ENCODE data around the gene TTC38.

The TTC38 gene

DNA sequence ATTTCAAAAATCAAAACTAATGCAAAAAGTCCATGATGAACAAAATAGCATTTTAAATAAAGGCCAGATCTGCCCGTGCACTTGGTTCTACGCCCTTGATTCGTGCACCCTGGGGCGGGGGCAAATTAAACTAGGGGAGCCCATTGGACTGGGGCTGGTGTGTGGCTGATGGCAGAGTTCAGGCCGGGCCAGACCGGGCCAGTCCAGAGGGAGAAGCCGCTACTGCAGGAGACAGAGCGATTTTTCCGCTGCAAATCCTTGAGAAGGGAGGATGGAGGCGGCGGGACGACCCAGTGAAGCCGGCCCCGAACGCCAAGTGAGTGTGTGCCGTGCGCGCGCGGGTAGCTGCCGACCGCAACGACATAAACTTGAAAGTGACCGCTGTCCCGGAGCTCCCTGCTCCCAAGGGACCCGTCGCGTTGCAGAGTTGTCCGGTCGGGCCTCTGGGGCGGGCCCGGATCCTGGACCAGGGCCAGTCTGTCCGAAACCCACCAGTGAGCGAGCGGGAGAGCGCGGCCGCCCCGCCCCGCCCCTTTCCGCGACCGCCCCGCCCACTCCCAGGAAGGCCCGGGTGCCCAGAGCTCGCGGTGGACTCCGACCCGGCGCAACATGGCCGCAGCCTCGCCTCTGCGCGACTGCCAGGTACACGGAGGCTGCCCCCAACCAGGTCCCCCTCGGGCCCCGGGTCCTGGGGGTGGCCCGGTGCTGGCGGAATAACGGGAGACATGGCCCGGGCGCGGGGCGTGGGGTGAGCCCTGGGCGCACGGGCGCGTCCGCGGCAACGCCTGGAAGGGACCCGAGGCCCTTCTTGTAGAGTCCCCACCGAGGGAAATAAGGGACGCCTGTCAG is at the start of gene TTC38:
TSS of gene TTC38 (plus strand) at position 578 of the 849 bp plus-strand sequence. CDS start at position 610, 32 bp downstream.
- peak; percentile 85 for DNase-seq (ENCODE audit: low spot score)

DNA sequence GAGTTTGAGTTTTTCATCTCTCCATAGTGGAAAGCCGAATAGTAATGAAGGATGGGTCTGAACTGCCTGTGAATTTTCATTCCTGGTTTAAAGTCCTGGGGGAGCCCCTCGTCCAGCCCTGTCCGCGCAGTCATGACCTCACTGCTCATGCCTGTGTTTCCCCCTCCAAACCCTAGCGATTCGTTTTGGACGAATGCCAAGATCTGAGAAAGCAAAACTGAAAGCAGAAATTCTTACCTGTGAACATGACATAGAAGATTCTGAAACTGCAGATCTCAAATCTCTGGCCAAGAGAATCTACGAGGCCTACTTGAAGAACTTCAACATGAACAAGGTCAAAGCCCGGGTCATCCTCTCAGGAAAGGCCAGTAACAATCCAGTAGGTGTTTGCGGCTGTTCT is 48.2 kb upstream of the TTC38 start:
- DNase-seq (ENCODE audit: low spot score) = no peak

DNA sequence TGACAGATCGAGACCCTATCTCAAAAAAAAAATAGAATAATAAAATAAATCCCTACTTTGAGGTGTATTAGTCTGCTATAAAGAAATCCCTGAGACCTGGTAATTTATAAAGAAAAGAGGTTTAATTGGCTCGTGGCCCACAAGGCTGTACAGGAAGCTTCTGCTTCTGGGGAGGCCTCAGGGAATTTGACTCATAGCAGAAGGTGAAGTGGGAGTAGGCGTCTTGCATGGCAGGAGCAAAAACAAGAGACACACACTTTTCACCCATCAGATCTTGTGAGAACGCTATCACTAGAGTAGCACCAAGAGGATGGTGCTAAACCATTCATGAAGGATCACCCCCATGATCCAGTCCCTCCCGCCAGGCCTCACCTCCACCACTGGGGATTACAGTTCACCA is 46.9 kb upstream of the TTC38 start:
- no peak for DNase-seq (ENCODE audit: low spot score)

DNA sequence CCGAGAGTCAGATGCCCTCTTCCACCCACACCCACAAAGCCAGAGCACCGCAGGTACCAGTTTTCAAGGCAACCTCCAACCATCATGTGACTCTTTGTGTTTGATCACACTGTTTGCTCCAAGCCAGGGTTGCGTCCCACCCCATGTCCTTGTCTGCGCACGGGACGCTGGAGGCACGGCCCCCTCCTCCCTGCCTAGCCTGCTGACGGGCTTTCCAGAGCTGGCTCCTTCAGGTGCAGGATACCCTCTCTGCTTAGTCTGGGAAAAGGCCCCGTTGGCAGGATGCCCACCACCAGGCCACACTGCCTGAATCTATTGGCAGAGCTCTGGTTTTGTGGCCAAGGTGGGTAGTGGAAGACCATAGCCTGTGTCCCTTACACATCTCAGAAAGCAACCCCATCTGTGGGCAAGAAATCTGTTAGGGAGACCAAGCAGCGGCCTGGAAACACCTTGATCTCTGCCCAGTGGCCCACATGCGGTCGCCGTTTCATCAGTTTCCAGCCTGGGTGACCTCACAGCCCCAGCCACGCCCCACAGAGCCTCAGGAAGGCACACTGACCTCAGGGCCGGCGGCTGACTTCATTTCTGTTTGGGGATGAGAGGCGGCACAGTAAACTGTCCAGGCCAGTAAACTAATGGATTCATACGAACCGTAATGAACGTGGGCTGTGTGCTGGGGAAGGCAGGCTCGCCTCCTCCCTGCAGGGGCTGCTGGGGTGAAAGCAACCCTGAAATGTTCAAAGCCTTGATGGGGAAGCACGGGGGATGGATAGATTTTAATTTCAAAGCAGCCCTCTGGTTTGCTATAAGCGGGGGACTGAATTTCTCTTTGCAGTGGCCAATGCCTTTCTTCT is 43.5 kb upstream of the TTC38 start:
- no peak for DNase-seq (ENCODE audit: low spot score)

DNA sequence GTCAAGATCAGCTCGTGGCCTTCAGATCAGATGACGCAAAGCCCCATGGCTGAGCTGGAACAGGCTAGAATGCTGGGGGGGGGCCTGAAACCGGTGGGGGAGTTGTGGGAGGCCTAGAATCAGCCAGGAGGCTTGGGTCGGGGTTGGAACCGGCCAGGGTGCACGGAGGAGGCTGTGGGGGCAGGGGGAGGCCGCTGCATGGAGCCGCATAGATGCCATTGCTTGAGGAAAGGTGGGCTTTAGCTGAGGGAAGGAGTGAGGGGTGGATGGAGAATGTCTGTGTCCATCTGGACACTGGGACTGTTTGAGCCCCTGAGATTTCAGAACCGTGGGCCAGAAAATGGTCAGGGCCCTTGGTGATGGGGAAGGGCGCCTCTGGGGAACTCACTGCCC is 42.9 kb upstream of the TTC38 start:
- no peak for DNase-seq (ENCODE audit: low spot score)

DNA sequence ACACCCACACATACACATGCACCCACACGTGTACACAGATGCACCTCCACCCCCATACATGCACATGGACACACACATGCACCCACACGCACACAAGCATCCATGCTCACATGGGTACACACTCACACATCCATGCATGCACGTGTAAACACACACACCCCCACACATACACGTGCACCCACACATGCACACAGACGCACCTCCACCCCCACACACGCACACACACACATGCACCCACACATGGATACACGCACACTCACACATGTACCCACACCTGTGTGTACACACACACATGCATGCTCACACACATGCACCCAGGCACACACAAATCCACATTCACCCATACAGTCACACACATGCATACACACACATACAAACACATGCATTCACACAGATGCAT is 42.2 kb upstream of the TTC38 start:
- DNase-seq (ENCODE audit: low spot score) = no peak

DNA sequence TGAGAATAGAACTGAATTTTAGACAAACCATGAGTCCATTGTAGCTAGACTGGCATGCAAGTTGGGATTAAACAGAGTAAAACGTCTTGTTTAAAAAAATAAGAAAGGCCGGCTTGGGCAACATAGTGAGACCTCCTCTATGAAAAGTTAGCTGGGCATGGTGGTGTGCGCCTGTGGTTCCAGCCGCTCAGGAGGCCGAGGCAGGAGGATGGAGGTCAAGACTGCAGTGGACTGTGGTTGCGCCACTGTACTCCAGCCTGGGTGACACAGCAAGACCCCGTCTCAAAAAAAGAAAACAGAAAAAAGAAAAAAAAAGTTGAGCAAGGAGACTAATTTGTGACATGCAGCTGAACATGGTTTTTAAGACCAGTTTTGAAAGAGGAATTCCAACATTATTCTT is 41.2 kb upstream of the TTC38 start:
- no peak for DNase-seq (ENCODE audit: low spot score)

DNA sequence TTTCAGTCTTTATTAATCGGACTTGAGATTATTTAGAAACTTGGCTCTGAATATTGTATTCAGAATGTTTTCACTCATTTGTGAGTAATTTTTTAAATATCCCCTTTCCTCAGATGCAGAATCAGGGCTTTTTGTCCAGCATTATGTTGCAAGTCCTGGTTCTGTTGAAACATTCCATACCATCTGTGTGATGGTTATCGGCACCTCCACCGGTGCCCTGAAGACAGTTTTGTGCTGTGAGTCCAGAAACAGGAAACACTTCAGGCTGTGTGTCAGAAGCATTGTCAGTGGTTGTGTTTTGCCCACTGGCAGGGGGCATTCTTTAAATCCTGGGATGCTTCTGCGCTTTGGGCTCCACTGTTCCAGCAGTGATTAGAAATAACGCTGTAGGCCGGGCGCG is 38.1 kb upstream of the TTC38 start:
- DNase-seq (ENCODE audit: low spot score) = no peak

DNA sequence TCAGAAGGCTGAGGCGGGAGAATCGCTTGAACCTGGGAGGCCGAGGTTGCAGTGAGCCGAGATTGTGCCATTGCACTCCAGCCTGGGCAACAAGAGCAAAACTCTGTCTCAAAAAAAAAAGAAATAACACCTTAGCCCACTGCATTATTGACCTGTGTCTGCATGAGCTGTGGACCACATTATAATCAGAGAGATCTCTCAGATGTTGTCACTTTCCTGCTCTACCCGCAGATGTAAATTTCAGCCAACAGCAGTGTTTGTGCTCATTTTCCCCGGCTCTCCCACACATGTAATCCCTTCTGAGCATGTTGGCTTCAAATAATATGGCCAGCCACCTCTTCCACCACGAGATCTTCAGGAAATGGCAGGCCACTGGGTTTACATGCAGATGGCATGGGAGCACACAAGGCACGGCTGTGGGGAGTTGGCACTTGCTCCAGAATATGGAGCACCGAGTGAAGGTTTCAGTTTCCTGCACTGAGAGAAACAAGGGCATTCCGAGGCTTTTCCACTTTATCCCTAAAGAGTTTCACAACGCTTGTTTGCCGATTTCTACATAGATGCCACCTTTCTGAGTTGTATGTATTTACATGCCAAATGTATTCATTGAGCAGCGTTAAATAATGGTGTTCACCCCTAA is 37.4 kb upstream of the TTC38 start:
- DNase-seq (ENCODE audit: low spot score) = no peak

DNA sequence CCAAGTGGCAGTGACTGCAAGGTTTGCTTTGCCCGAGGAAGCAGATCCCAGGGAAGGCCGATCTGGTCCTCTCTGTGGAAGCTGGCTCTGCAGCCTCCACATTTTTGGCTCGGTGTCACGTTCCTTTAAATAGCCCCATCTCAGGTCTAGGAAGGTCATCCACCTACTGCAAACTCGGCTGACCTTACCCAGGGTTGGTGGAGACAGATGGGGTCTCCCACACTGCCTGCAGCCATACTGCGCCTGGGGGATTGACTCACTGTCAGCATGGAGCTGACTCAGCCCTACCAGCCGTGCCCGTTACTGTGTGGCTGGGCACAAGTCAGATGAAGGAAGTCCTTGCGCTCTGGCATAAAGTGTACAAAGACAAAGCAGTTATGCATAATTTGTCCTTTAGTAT is 34.6 kb upstream of the TTC38 start:
- DNase-seq (ENCODE audit: low spot score) = peak; percentile 29

DNA sequence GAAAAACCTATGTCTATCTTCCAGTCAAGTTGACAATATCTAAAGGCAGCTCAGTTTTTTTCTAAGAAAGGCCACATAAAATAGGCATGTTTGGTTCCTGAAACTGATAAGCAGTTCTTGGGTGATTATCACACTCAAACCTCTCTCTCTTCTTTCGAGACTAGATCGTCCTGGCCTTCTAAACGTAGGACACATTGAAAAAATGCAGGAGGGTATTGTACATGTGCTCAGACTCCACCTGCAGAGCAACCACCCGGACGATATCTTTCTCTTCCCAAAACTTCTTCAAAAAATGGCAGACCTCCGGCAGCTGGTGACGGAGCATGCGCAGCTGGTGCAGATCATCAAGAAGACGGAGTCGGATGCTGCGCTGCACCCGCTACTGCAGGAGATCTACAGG is 32.8 kb upstream of the TTC38 start:
- DNase-seq (ENCODE audit: low spot score) = no peak

DNA sequence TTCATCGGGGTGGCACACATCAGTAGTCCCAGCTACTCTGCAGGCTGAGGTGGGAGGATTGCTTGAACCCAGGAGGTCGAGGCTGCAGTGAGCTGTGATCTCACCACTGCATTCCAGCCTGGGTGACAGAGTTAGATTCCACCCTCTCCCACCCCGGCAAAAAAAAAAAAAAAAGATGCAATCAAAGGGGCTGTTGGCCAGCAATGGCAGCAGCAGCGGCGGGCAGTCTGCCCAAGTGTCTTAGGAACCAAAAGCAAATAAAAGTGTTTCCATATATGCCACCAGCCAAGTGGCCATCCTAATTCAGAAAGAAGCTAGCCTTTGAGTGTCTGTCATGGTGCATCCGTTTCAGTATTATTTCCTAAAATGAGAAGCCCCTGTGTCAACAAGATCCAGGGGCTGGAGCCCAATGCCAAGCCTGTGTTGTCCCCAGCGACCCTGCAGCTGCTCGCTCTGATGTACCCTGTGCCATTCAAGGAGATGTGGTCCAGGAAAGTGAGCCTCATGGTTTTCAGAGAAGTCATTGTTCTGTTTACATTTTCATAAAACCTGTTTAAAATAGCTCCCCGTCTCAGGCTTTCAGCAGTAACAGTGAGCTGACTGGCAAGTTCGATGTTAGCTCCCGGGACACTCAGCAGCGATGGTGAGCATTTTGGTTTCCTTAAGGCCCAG is 30.2 kb upstream of the TTC38 start:
- DNase-seq (ENCODE audit: low spot score) = no peak

DNA sequence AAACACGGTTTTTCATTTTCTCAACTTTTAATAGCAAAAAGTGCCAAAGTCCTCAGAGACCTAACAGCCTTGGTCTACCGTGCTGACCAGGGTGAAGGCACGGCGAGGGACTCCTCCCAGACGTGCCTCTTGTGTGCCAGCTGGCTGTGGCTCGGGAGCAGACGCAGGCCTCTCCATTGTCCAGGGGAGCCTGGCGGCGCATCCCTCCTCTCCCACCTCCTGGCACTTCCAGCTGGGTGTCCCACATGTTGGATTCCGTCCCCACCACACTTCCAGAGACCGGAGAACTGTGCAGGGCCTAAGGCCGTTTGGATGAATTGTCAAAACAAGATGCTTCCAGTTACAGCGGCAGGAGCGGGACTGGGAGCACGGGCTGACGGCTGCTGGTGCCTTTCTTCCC is 29.3 kb upstream of the TTC38 start:
- DNase-seq (ENCODE audit: low spot score) = peak; percentile 40

DNA sequence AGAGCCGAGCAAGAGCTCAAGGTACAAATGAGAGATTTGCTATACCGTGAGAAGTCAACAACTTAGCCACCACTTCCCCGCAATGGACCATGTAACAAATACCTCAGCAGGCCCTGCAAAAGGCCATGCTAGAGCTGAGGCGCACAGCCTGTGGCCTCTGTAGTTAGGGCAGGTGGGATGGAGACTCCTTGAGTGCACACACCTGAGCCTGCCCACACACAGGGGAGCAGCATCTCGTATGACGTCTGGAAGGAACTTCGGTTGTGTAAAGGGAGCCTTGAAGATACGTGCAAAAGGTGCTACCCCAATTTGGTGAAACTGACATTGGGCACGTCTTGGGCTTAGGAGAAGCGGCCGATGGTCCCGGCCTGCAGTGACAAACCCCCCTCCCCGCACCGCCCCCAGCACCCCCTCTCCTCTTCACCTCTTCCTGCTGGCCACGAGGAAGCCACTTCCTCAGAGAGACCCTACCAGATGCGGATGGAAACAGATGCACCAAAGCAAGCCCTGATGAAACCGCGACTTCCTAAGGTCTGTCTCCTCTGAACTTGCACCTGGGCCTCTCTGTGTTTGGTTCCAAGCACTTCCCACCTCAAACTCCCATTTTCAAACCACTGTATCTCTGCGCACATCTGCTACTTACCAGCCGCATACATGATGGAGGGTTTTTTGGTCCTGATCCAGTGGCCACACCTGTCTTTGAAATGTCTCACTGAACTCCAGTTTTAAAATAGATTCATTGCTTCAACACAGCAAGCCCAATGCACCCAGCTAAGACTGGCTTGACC is 28.4 kb upstream of the TTC38 start:
- no peak for DNase-seq (ENCODE audit: low spot score)

DNA sequence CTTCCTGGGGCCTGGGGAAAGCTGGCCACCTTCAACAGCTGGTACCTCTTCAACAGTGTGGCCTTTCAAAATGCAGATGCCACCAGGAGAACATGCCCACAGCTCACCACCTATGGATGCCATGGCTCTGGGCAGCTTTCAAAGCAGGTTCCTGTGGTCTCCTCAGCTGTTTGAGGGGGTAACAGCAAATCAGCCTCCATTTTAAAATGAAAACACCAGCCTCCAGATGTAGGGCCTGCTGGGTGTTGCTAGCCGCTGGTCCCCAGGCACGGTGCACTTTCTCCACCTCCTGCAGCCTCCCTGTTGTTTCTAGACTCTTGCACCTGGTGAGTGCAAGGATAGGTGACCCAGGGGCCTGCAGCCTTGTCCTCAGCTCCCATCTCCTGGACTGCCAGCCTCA is 27.7 kb upstream of the TTC38 start:
- no peak for DNase-seq (ENCODE audit: low spot score)

DNA sequence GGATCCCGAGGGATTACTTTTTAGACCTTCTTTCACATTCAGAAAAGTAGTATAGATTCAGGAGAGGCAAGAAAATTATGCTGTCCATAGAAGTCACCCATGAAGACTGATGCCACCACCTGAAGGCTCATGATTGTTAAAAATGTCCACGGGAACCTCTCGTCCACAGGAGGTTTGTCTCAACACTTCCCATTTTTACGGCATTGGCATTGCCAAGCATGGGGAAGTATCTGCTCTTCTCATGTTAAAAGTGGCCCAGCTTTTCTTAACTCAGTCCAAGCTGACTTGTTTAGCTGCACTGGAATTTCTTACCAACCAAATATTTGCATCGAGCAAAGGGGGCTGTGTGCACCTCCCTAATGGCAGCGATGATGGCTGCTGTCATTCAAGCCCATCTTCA is 27.3 kb upstream of the TTC38 start:
- no peak for DNase-seq (ENCODE audit: low spot score)

DNA sequence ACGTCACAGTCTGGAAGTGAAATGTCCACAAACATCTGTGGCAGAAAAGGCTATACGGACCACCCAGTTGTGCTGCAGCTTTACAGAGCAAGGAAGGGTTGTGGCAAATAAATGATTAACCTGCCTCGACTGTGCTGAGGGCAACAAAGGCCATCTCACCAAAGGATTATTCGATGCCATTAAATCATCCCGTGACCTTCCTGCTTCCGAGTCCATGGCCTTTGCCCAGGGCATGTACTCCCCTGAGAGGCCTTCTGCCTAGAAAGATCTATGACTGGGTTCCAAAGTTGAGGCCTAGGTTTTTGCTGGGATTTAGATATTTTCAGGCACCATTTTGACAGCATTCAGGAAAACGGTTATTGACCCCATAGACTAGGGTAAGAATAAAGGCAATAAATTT is 26.9 kb upstream of the TTC38 start:
- DNase-seq (ENCODE audit: low spot score) = no peak

DNA sequence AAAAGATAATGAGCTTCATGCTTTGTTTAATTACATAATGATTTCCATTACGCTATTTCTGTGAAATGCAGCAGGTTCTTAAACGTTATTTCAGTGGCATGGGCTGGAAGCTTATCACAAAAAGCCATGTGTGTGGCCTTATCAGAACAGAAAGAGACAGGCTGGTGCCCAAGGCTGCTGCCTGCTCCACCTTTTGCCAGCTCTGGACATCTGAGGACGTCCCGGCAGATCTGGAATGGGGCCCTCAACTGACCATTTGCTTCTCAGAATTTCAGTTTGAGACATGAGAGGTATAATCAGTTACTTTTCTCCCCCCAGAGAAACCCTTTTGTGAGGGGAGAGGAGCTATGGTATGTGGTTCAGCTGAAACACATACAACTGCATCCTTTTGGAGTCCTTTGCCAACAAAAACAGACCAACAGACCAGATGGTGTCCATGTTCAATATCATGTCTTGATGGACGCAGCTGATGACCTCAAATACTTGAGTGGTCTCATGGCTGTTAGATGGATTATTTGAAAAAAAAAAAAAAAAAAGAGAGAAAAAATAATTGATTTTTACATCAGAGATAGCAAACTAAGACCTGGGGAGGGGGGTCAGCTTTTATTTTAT is 26.3 kb upstream of the TTC38 start:
- DNase-seq (ENCODE audit: low spot score) = no peak

DNA sequence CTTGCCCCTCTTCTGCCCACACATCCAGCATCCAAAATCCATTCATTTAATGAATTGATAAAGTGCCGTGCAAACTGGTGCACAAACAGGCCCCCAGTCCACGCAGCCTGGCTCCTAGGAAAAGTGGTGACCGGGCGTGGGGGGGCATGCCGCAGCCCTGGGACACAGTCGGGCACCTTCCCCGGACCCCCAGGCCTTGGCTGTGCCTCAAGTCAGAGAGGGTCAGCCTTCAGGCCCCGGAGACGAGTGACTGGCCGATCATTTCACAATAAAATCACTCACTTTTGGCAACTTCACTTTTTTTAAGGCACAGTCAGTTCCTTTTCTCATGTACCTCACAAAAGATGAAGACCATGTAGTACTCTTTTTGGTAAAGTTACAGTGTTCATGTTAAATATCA is 25.7 kb upstream of the TTC38 start:
- DNase-seq (ENCODE audit: low spot score) = no peak

DNA sequence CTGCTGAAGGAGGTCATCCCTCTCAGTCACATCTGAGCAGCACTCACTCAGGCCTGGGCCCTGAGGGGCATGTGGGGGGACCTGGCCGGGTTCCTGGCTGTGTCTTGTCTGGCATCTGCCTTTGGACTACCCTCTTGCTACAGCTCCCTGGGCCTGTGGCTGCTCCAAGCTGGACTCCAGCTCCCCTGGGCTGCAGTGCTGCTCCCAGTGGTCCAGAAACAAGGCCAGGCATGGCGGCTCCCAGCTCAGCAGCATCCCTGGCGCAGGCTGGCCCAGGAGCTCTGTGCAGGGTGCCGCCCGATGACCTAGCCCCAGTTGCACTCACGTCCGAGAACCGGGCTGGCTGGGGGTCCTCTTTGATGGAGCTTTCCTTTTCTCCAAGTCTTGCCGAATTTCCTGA is 23.0 kb upstream of the TTC38 start:
- DNase-seq (ENCODE audit: low spot score) = no peak

DNA sequence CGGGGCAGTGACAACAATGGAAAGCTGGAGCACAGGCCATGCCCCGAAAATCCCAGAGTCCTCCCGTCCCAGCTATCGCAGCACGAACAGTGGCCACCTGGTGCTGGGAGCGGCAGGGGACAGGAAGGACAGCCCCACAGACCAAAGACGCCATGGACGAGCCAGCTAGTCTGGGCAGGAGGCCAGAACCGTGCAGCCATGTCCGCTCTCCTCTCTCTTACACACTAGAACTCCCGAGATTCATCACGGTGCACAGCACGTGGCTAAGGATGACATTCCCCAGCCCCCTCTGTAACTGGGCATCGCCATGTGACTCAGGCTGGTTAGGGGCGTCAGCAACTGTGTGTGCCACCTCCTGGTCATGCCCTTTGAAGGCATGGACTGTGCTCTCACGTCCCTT is 22.3 kb upstream of the TTC38 start:
- peak; percentile 33 for DNase-seq (ENCODE audit: low spot score)

Data from putamen (tissue), 1 donor.